Uterus (tissue), 2 donors: ENCODE measurements around the gene TOX3.

Experiments
- POLR2A ChIP-seq, 2 donors: fragments of 450-650 bp; IDR thresholded peaks; one replicate each; pipeline ENCODE4 v1.6.1; 2016; ENCODE audit warnings: antibody characterized with exemption in 2 of 2, mild to moderate bottlenecking in 1 of 2, moderate library complexity in 1 of 2
- TF ChIP-seq, protein P1 (sequence below), 4 experiments: fragments of 200-600 bp in 2 of 4; fragments of 450-650 bp in 2 of 4; sonication (generic) in 2 of 4; IDR thresholded peaks; one replicate each; pipeline ENCODE4 v1.5.1; 2016 to 2019; ENCODE audit warnings: antibody characterized with exemption in 4 of 4, mild to moderate bottlenecking in 2 of 4, moderate library complexity in 1 of 4

DNA sequence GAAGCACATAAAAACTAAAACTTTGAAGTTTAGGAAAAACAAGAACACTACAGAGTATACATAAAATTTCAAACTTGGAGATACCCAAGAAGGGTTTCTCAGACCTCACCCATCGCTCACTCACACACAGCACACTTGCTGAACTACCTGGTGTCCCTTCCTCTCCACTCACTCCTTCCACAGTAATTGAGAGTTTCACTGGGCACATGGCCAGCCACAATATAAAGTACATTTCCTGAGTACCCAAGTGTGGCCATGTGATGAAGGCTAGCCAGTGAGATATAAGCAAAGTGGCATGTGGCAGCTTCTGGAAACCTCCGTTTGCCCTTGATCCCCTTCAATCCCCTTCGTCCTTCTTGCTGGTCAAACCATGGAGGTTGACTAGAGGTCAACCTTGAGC, 11.9 kb downstream of the TOX3 start:
- no peak for TF ChIP-seq POLR2A (IDR thresholded peaks at IDR 0.05)
- TF ChIP-seq, protein P1, sequence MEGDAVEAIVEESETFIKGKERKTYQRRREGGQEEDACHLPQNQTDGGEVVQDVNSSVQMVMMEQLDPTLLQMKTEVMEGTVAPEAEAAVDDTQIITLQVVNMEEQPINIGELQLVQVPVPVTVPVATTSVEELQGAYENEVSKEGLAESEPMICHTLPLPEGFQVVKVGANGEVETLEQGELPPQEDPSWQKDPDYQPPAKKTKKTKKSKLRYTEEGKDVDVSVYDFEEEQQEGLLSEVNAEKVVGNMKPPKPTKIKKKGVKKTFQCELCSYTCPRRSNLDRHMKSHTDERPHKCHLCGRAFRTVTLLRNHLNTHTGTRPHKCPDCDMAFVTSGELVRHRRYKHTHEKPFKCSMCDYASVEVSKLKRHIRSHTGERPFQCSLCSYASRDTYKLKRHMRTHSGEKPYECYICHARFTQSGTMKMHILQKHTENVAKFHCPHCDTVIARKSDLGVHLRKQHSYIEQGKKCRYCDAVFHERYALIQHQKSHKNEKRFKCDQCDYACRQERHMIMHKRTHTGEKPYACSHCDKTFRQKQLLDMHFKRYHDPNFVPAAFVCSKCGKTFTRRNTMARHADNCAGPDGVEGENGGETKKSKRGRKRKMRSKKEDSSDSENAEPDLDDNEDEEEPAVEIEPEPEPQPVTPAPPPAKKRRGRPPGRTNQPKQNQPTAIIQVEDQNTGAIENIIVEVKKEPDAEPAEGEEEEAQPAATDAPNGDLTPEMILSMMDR (IDR thresholded peaks at IDR 0.05) = no peak
